Smooth muscle cell (in vitro differentiated cells): Measurements from ENCODE around the gene PARD3. TPM values are rescaled to one million over a fixed set of nuclear protein-coding genes. Genes with fewer than 3 reads are reported as not detected.

ENCODE experiments used
- DNase-seq: peaks from one replicate; lab custom pipeline; 2025; ENCODE audit not compliant: unreplicated experiment; lab: John Stamatoyannopoulos, UW
- H2AFZ ChIP-seq: fragments of 200-600 bp; sonication (generic); 2 replicates; pipeline ENCODE4 v1.6.0; 2016; ENCODE audit warnings: antibody characterized with exemption, low read depth, mild to moderate bottlenecking
- H3F3A ChIP-seq: fragments of 200-600 bp; sonication (generic); 2 replicates; pipeline ENCODE4 v1.6.0; 2017; ENCODE audit warnings: antibody characterized with exemption, low read depth
- H3K27ac ChIP-seq: fragments of 200-600 bp; sonication (generic); 2 replicates; pipeline ENCODE4 v1.5.1; 2016; ENCODE audit warnings: low read depth, mild to moderate bottlenecking
- H3K27me3 ChIP-seq: fragments of 200-600 bp; sonication (generic); 2 replicates; pipeline ENCODE4 v1.6.1; 2016; ENCODE audit warnings: low read depth, mild to moderate bottlenecking
- H3K36me3 ChIP-seq: fragments of 200-600 bp; sonication (generic); 2 replicates; pipeline ENCODE4 v1.5.1; 2016; ENCODE audit warnings: low read depth
- H3K4me1 ChIP-seq: fragments of 200-600 bp; sonication (generic); 2 replicates; pipeline ENCODE4 v1.5.1; 2016; ENCODE audit warnings: low read depth
- H3K4me2 ChIP-seq: fragments of 200-600 bp; sonication (generic); 2 replicates; pipeline ENCODE4 v1.6.0; 2016; ENCODE audit warnings: mild to moderate bottlenecking
- H3K4me3 ChIP-seq: fragments of 200-600 bp; sonication (generic); 2 replicates; pipeline ENCODE4 v1.5.1; 2016; ENCODE audit warnings: mild to moderate bottlenecking
- H3K79me2 ChIP-seq: fragments of 200-600 bp; sonication (generic); 2 replicates; pipeline ENCODE4 v1.6.0; 2016; ENCODE audit warnings: low read depth, mild to moderate bottlenecking
- H3K9ac ChIP-seq: fragments of 200-600 bp; sonication (generic); 2 replicates; pipeline ENCODE4 v1.6.0; 2016; ENCODE audit warnings: low read depth
- H3K9me3 ChIP-seq: fragments of 200-600 bp; sonication (generic); replicated peaks from 2 replicates; pipeline ENCODE4 v1.5.1; 2016; ENCODE audit warnings: low read depth
- H4K20me1 ChIP-seq: fragments of 200-600 bp; sonication (generic); 2 replicates; pipeline ENCODE4 v1.6.0; 2016; ENCODE audit warnings: low read depth
- CTCF ChIP-seq: fragments of 200-600 bp; sonication (generic); IDR thresholded peaks from 2 replicates; pipeline ENCODE4 v1.5.1; 2017; ENCODE audit warnings: borderline replicate concordance, mild to moderate bottlenecking, antibody characterized with exemption; ENCODE audit not compliant: insufficient read depth, poor library complexity, severe bottlenecking
- WGBS: methylation state at CpG from one replicate; pipeline ENCODE4 v1.1.7; 2016; ENCODE audit warnings: low lambda C conversion rate; 5-methylcytosine and 5-hydroxymethylcytosine counted together
- polyA plus RNA-seq: library from polyadenylated mRNA; unstranded; fragments of >200 nt; fragmentation: Nextera tagmentation; extraction: Ambion mirVana; gene quantifications from 2 replicates; pipeline ENCODE4 v1.2.1, GENCODE V29; 2016
- total RNA-seq: library from RNA; depleted of rRNA; stranded (reverse); fragments of >200 nt; gene quantifications from 2 replicates; pipeline ENCODE4 v1.2.3, GENCODE V29; 2014

PARD3 gene
- total and polyA plus RNA-seq, 2 experiments from 2014 or later: 17.5 to 26.0 TPM

DNA sequence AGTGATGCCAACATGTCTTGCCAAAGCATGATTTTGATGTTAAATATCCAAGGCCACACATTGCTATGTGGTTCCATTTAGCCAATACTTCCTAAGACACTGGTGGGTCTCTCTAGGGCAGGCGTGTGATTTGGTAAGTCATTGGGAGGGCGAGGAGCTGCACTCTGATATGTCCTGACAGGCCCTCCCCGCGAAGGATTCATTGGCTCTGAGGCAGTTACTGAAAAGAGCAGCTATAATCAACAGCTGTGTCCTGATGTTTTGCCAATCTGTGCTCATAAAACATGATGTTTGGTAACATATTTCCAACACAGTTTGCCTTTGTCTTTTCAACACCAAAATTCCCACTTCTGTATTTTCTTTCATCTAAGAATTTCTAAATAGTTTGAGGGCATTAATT lies 646.7 kb downstream of the PARD3 start:
- Histone ChIP-seq H3K9ac (no peak overlapping the region), H3K4me2 (no peak overlapping the region), H4K20me1 (no peaks in the 10 kb centered on the region), H2AFZ (no peak overlapping the region), H3F3A (no peaks in the 10 kb centered on the region), H3K4me1 (peaks cover 3% of the 10 kb centered on the region), H3K79me2 (no peaks in the 10 kb centered on the region), H3K4me3 (no peak overlapping the region), H3K27ac (no peak overlapping the region), H3K9me3 (no peaks in the 10 kb centered on the region), H3K27me3 (no peaks in the 10 kb centered on the region), H3K36me3 (no peaks in the 10 kb centered on the region)
- TF ChIP-seq CTCF: no peak
- 71% methylated on average over 4 of the region's 4 CpGs for WGBS
- no peak for DNase-seq

GRCh38 chr10:34166823-34167222 lies 648.3 kb downstream of the PARD3 start:
- DNase-seq: no peak
- 94% methylated on average over 6 of the region's 6 CpGs for WGBS

DNA sequence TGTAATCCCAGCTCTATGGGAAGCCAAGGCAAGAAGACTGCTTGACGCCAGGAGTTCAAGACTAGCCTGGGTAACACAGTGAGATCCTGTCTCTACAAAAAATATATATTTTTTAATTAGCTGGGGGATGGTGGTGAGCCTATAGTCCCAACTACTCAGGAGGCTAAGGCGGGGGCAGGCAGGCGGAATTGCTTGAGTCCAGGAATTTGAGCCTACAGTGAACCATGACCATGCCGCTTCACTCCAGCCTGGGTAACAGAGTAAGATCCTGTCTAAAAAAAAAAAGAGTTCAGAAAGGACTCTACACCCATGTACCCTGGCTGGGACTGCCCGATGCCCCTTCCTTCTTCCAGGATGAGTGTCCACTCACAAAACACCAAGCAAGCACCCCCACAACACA lies 648.7 kb downstream of the PARD3 start:
- H3F3A ChIP-seq: no peaks in the 10 kb centered on the region
- DNase-seq: no peak
- H3K9ac ChIP-seq: no peak overlapping the region
- no peaks in the 10 kb centered on the region for H3K9me3 ChIP-seq
- H3K27ac ChIP-seq: no peak overlapping the region
- no peaks in the 10 kb centered on the region for H3K27me3 ChIP-seq
- 96% methylated on average over 5 of the region's 5 CpGs for WGBS
- no peak for TF ChIP-seq CTCF
- no peaks in the 10 kb centered on the region for H3K36me3 ChIP-seq
- H3K4me3 ChIP-seq: no peak overlapping the region
- no peak overlapping the region for H2AFZ ChIP-seq
- peaks cover 3% of the 10 kb centered on the region for H3K4me1 ChIP-seq
- H3K79me2 ChIP-seq: no peaks in the 10 kb centered on the region
- no peaks in the 10 kb centered on the region for H4K20me1 ChIP-seq
- no peak overlapping the region for H3K4me2 ChIP-seq

More at GRCh38 chr10:34166823-34167222, 648.3 kb downstream of the PARD3 start:
- no peaks in the 10 kb centered on the region for H3K79me2 ChIP-seq
- no peaks in the 10 kb centered on the region for H3K9me3 ChIP-seq
- H3K4me1 ChIP-seq: peaks cover 3% of the 10 kb centered on the region
- TF ChIP-seq CTCF: no peak
- H3K27ac ChIP-seq: no peak overlapping the region
- H3K27me3 ChIP-seq: no peaks in the 10 kb centered on the region
- no peak overlapping the region for H3K9ac ChIP-seq
- no peak overlapping the region for H3K4me2 ChIP-seq
- no peaks in the 10 kb centered on the region for H3K36me3 ChIP-seq
- H3F3A ChIP-seq: no peaks in the 10 kb centered on the region
- H4K20me1 ChIP-seq: no peaks in the 10 kb centered on the region
- H3K4me3 ChIP-seq: no peak overlapping the region
- no peak overlapping the region for H2AFZ ChIP-seq

DNA sequence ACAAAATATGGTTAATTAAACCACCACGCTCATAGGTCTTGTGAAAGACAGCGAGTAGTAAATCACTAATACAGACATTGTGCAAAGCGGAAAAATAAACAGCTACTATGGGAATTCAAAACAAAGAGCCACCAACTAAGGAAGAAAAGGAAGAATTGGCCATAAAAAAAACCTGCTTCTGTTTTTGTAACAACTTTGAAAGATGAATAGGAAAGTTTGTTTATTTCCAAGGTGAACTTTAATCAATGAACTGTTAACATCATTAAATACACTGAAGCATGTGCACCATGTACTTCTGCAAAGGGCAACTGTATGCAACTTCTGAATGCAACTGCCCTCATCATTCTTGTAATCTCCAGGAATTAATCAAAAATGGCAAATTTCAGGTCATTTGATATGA lies 651.1 kb downstream of the PARD3 start:
- Histone ChIP-seq H3K4me1 (no peaks in the 10 kb centered on the region), H3K9me3 (no peaks in the 10 kb centered on the region), H3K9ac (no peak overlapping the region), H2AFZ (no peak overlapping the region), H3K79me2 (no peaks in the 10 kb centered on the region), H3F3A (no peaks in the 10 kb centered on the region), H3K4me2 (no peak overlapping the region), H3K27me3 (no peaks in the 10 kb centered on the region), H3K27ac (no peak overlapping the region), H3K36me3 (no peaks in the 10 kb centered on the region), H4K20me1 (no peaks in the 10 kb centered on the region), H3K4me3 (no peak overlapping the region)
- no peak for DNase-seq
- TF ChIP-seq CTCF: no peak
- WGBS: 86% methylated on average over 3 of the region's 3 CpGs
